Karpas-422 (cell line): ENCODE data around the gene POLR3F. TPM values are rescaled to one million over a fixed set of nuclear protein-coding genes. Genes with fewer than 3 reads are reported as not detected.
"Not testable (repeated sequence)": the region's sequence is repeated elsewhere in the genome, so short reads cannot be mapped to it uniquely, and the experiment has no call there.

ENCODE experiments used
- DNase-seq: peaks from one replicate; pipeline ENCODE4 v3.0.0-alpha.2; 2015
- H2AFZ ChIP-seq: fragments of 200-600 bp; sonication (generic); 2 replicates; pipeline ENCODE4 v1.6.1; 2014; ENCODE audit warnings: antibody characterized with exemption, low read length, mixed read lengths
- H3K27ac ChIP-seq: fragments of 200-600 bp; sonication (generic); 2 replicates; pipeline ENCODE4 v1.5.1; 2014; ENCODE audit warnings: mild to moderate bottlenecking, low read length, moderate library complexity
- H3K27me3 ChIP-seq: fragments of 200-600 bp; sonication (generic); 2 replicates; pipeline ENCODE4 v1.6.1; 2014; ENCODE audit warnings: low read length, mixed read lengths
- H3K36me3 ChIP-seq: fragments of 200-600 bp; sonication (generic); 2 replicates; pipeline ENCODE4 v1.6.1; 2014; ENCODE audit warnings: low read length, mixed read lengths; ENCODE audit not compliant: insufficient read depth
- H3K4me1 ChIP-seq: fragments of 200-600 bp; sonication (generic); 2 replicates; pipeline ENCODE4 v1.6.1; 2014; ENCODE audit warnings: mild to moderate bottlenecking, low read length, mixed read lengths
- H3K4me2 ChIP-seq: fragments of 200-600 bp; sonication (generic); 2 replicates; pipeline ENCODE4 v1.6.1; 2014; ENCODE audit warnings: low read length, low read depth, mild to moderate bottlenecking; ENCODE audit not compliant: poor library complexity, severe bottlenecking
- H3K4me3 ChIP-seq: fragments of 200-600 bp; sonication (generic); 2 replicates; pipeline ENCODE4 v1.5.1; 2014; ENCODE audit warnings: mild to moderate bottlenecking, antibody characterized with exemption, low read length, mixed read lengths
- H3K79me2 ChIP-seq: fragments of 200-600 bp; sonication (generic); 2 replicates; pipeline ENCODE4 v1.6.1; 2014; ENCODE audit warnings: mild to moderate bottlenecking, low read length, mixed read lengths
- H3K9ac ChIP-seq: fragments of 200-600 bp; sonication (generic); 2 replicates; pipeline ENCODE4 v1.6.0; 2014; ENCODE audit warnings: low read length
- H3K9me2 ChIP-seq: fragments of 200-600 bp; sonication (generic), shearing (Covaris generic); replicated peaks from 2 replicates; pipeline ENCODE4 v1.6.0; 2014; ENCODE audit warnings: mild to moderate bottlenecking, low read length, moderate library complexity; ENCODE audit not compliant: insufficient read depth
- H3K9me3 ChIP-seq: fragments of 300-700, 200-600 bp; sonication (generic); 2 replicates; pipeline ENCODE4 v1.6.1; 2014; ENCODE audit warnings: low read length, mixed read lengths
- H4K20me1 ChIP-seq: fragments of 200-600 bp; sonication (generic); 2 replicates; pipeline ENCODE4 v1.6.1; 2014; ENCODE audit warnings: mild to moderate bottlenecking, antibody characterized with exemption, low read length, low read depth; ENCODE audit not compliant: insufficient read depth
- total RNA-seq: library from RNA; depleted of rRNA; stranded (reverse); fragments of >200 nt; shearing (Covaris generic); gene quantifications from 2 replicates; pipeline ENCODE4 v1.2.3, GENCODE V29; 2014; ENCODE audit warnings: low replicate concordance

POLR3F gene
- total RNA-seq, 1 experiment from 2014 or later, result 31.7 TPM

GRCh38 chr20:18511571-18511970 lies 44.4 kb downstream of the POLR3F start:
- Histone ChIP-seq H3K9me3 (no peaks in the 10 kb centered on the region), H3K36me3 (peaks cover 23% of the 10 kb centered on the region), H3K9ac (no peak overlapping the region), H4K20me1 (no peaks in the 10 kb centered on the region), H3K79me2 (peaks cover 25% of the 10 kb centered on the region), H3K4me2 (no peak overlapping the region), H3K4me1 (peaks cover 26% of the 10 kb centered on the region), H3K9me2 (no peaks in the 10 kb centered on the region), H3K27me3 (no peaks in the 10 kb centered on the region), H2AFZ (no peak overlapping the region), H3K4me3 (no peak overlapping the region), H3K27ac (no peak overlapping the region)
- DNase-seq, result no peak

- Histone ChIP-seq H3K27me3 (no peaks in the 10 kb centered on the region), H3K36me3 (peaks cover 23% of the 10 kb centered on the region), H3K27ac (no peak overlapping the region), H3K9ac (no peak overlapping the region), H3K4me1 (peaks cover 20% of the 10 kb centered on the region), H3K9me3 (no peaks in the 10 kb centered on the region), H2AFZ (no peak overlapping the region), H4K20me1 (no peaks in the 10 kb centered on the region), H3K4me3 (no peak overlapping the region), H3K9me2 (no peaks in the 10 kb centered on the region), H3K79me2 (peaks cover 20% of the 10 kb centered on the region), H3K4me2 (no peak overlapping the region)
- no peak for DNase-seq
These were observed 46.0 kb downstream of the POLR3F start for GRCh38 chr20:18513208-18513607.

GRCh38 chr20:18514127-18514526 lies 46.9 kb downstream of the POLR3F start:
- Histone ChIP-seq H3K27ac (no peak overlapping the region), H3K9me2 (no peaks in the 10 kb centered on the region), H3K36me3 (peaks cover 23% of the 10 kb centered on the region), H3K79me2 (peaks cover 11% of the 10 kb centered on the region), H4K20me1 (no peaks in the 10 kb centered on the region), H3K4me1 (peaks cover 11% of the 10 kb centered on the region; the same call in 1 of the 2 replicates), H3K4me3 (no peak overlapping the region), H3K27me3 (no peaks in the 10 kb centered on the region), H3K9ac (no peak overlapping the region), H3K9me3 (no peaks in the 10 kb centered on the region), H2AFZ (no peak overlapping the region), H3K4me2 (no peak overlapping the region)
- DNase-seq, result no peak

DNA sequence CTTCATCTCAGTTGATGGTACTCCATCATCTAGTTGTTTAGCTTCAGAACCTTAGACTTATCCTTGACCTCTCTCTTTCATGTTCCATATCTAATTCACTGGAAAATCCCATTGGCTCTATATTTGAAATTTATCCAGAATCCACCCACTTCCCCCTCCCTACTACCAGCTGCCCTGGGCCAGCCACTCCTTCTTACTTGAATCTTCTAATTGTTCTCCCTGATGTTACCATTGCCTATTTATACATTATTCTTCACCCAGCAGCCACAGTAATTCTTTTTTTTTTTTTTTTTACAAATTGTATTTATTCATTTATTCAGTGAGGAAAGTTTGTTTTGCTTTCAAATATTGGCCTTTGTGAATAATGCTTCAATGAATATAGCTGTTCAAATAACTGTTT lies 48.8 kb downstream of the POLR3F start:
- no peaks in the 10 kb centered on the region for H3K9me2 ChIP-seq
- no peak overlapping the region for H2AFZ ChIP-seq
- no peaks in the 10 kb centered on the region for H4K20me1 ChIP-seq
- no peak overlapping the region for H3K4me2 ChIP-seq
- no peak overlapping the region for H3K9ac ChIP-seq
- DNase-seq, result no peak
- no peak overlapping the region for H3K4me3 ChIP-seq
- peaks cover 7% of the 10 kb centered on the region; the same call in 1 of the 2 replicates for H3K4me1 ChIP-seq
- no peak overlapping the region for H3K27ac ChIP-seq
- H3K27me3 ChIP-seq, result no peaks in the 10 kb centered on the region
- no peaks in the 10 kb centered on the region for H3K9me3 ChIP-seq
- H3K36me3 ChIP-seq, result peaks cover 19% of the 10 kb centered on the region
- H3K79me2 ChIP-seq, result 0 out of 2 replicates have a peak, but pooled peaks cover 2% of the 10 kb centered on the region

GRCh38 chr20:18522066-18522465 lies 54.9 kb downstream of the POLR3F start:
- H3K4me1 ChIP-seq, H3K27me3 ChIP-seq: not testable (repeated sequence)

GRCh38 chr20:18523066-18523465 lies 55.9 kb downstream of the POLR3F start:
- no peaks in the 10 kb centered on the region for H3K9me3 ChIP-seq
- peaks cover 31% of the 10 kb centered on the region for H3K36me3 ChIP-seq
- no peak overlapping the region for H2AFZ ChIP-seq
- no peaks in the 10 kb centered on the region for H3K27me3 ChIP-seq
- no peaks in the 10 kb centered on the region for H4K20me1 ChIP-seq
- no peaks in the 10 kb centered on the region for H3K9me2 ChIP-seq
- H3K4me3 ChIP-seq, result no peak overlapping the region
- H3K4me1 ChIP-seq, result peaks cover 4% of the 10 kb centered on the region
- H3K27ac ChIP-seq, result no peak overlapping the region
- H3K79me2 ChIP-seq, result no peaks in the 10 kb centered on the region
- H3K4me2 ChIP-seq, result no peak overlapping the region
- DNase-seq, result no peak
- H3K9ac ChIP-seq, result no peak overlapping the region

More at GRCh38 chr20:18522066-18522465, 54.9 kb downstream of the POLR3F start:
- H3K4me3 ChIP-seq, H3K4me2 ChIP-seq, H3K9me3 ChIP-seq, H4K20me1 ChIP-seq, H2AFZ ChIP-seq, H3K9ac ChIP-seq, H3K9me2 ChIP-seq, H3K79me2 ChIP-seq, DNase-seq, H3K27ac ChIP-seq: not testable (repeated sequence)
- peaks cover 21% of the 10 kb centered on the region for H3K36me3 ChIP-seq

GRCh38 chr20:18524646-18525045 lies 57.5 kb downstream of the POLR3F start:
- Histone ChIP-seq H4K20me1 (no peaks in the 10 kb centered on the region), H3K9ac (no peak overlapping the region), H3K9me3 (no peaks in the 10 kb centered on the region), H3K4me1 (peaks cover 4% of the 10 kb centered on the region), H2AFZ (no peak overlapping the region), H3K27ac (no peak overlapping the region), H3K79me2 (no peaks in the 10 kb centered on the region), H3K4me2 (no peak overlapping the region), H3K36me3 (peaks cover 42% of the 10 kb centered on the region), H3K27me3 (no peaks in the 10 kb centered on the region), H3K9me2 (no peaks in the 10 kb centered on the region), H3K4me3 (no peak overlapping the region)
- no peak for DNase-seq

DNA sequence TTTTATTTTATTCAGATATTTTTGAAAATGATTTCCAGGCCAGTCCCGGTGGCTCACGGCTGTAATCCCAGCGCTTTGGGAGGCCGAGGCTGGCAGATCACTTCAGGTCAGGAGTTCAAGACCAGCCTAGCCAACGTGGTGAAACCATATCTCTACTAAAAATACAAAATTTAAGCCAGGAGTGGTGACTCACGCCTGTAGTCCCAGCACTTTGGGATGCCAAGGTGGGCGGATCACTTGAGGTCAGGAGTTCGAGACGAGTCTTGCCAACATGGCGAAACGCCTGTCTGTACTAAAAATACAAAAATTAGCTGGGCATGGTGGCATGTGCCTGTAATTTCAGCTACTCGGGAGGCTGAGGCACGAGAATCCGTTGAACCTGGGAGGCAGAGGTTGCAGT lies 59.6 kb downstream of the POLR3F start:
- H3K9me3 ChIP-seq, H2AFZ ChIP-seq, H3K4me3 ChIP-seq, H4K20me1 ChIP-seq, H3K27me3 ChIP-seq, DNase-seq, H3K9ac ChIP-seq, H3K4me2 ChIP-seq, H3K79me2 ChIP-seq, H3K4me1 ChIP-seq, H3K27ac ChIP-seq, H3K9me2 ChIP-seq: not testable (repeated sequence)
- peaks cover 50% of the 10 kb centered on the region for H3K36me3 ChIP-seq

DNA sequence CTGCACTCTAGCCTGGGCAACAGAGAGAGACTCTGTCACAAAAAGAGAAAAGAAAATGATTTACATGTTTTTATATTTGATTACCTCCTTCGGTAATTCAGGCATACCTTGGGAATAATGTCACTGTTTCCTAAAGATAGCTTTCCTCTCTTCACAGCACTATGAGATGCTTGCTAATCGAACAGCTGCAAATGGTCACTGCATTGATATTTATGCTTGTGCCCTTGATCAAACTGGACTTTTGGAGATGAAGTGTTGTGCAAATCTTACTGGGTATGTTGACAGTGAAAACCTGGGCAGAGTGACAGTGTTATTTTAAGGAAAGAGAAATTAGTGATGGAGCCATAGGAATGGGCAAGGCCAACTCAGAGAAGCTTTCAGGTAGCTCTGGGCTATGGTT lies 60.1 kb downstream of the POLR3F start:
- Histone ChIP-seq H3K9me3 (no peaks in the 10 kb centered on the region), H2AFZ (no peak overlapping the region), H3K4me3 (no peak overlapping the region), H3K9me2 (no peaks in the 10 kb centered on the region), H3K27ac (no peak overlapping the region), H3K79me2 (no peaks in the 10 kb centered on the region), H4K20me1 (no peaks in the 10 kb centered on the region), H3K27me3 (no peaks in the 10 kb centered on the region), H3K9ac (no peak overlapping the region), H3K36me3 (peaks cover 52% of the 10 kb centered on the region), H3K4me1 (peaks cover 4% of the 10 kb centered on the region), H3K4me2 (no peak overlapping the region)
- DNase-seq, result no peak
